ENCODE measurements around the gene CD36.

DNA sequence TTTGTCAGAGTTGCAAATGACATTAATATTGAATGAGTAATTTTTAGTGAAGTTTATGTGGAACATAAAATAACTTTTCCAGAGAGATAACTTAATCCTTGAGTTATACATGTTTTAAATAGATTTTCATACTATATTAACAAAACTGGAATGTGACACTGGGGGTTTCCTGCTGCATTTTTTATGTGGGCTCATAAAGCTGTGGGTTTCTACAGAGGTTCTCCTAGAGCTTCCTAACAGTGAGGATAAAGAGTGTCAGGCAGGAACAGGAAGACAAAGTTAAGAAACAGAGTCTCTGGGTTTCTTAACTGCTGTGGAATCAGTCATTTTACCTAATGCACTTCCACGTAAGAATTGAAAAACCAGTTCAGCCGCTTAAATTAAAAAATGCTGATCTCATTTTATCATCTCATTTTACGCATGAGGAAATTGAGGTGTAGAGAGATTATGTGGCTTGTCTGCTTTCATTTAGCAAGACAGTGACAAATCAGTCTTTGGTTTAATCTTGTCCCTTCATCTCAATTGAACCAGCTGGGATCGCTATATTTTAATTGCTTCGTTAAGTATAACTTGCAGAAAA lies 5.0 kb downstream of the CD36 start:
- TF ChIP-seq TAF1 (IDR thresholded peaks at IDR 0.05; ENCODE audit: borderline replicate concordance, insufficient read depth, low read length): no peak
- no peak for TF ChIP-seq POLR2AphosphoS5 (IDR thresholded peaks at IDR 0.05; ENCODE audit: low read depth, low read length)
- TF ChIP-seq SIN3A (IDR thresholded peaks at IDR 0.05; ENCODE audit: borderline replicate concordance, insufficient read depth, low read length): no peak
- TF ChIP-seq, protein P1, sequence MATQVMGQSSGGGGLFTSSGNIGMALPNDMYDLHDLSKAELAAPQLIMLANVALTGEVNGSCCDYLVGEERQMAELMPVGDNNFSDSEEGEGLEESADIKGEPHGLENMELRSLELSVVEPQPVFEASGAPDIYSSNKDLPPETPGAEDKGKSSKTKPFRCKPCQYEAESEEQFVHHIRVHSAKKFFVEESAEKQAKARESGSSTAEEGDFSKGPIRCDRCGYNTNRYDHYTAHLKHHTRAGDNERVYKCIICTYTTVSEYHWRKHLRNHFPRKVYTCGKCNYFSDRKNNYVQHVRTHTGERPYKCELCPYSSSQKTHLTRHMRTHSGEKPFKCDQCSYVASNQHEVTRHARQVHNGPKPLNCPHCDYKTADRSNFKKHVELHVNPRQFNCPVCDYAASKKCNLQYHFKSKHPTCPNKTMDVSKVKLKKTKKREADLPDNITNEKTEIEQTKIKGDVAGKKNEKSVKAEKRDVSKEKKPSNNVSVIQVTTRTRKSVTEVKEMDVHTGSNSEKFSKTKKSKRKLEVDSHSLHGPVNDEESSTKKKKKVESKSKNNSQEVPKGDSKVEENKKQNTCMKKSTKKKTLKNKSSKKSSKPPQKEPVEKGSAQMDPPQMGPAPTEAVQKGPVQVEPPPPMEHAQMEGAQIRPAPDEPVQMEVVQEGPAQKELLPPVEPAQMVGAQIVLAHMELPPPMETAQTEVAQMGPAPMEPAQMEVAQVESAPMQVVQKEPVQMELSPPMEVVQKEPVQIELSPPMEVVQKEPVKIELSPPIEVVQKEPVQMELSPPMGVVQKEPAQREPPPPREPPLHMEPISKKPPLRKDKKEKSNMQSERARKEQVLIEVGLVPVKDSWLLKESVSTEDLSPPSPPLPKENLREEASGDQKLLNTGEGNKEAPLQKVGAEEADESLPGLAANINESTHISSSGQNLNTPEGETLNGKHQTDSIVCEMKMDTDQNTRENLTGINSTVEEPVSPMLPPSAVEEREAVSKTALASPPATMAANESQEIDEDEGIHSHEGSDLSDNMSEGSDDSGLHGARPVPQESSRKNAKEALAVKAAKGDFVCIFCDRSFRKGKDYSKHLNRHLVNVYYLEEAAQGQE (IDR thresholded peaks at IDR 0.05; ENCODE audit: insufficient read depth in 1 of 2, low read depth in 2 of 2, low read length in 2 of 2): no peak
- TF ChIP-seq FOXP2 (optimal IDR thresholded peaks at IDR 0.05; ENCODE audit: borderline replicate concordance, extremely low read depth, extremely low read length, insufficient read depth): no peak

Measured in PFSK-1 (cell line).